HEK293 (cell line): ENCODE results near the gene IGSF23.
A peak's percentile ranks its signal among the peaks of the same experiment; 100 is the strongest.

Source experiments
- AEBP2 ChIP-seq: fragments of 450-650 bp; formaldehyde crosslinking; IDR thresholded peaks from 2 replicates; pipeline ENCODE4 v1.5.1; 2016; ENCODE audit warnings: missing biosample characterization, missing genetic modification characterization, borderline replicate concordance
- HIC1 ChIP-seq: fragments of 450-650 bp; formaldehyde crosslinking; IDR thresholded peaks from 2 replicates; pipeline ENCODE4 v1.5.1; 2016; ENCODE audit warnings: missing biosample characterization, missing genetic modification characterization
- KLF16 ChIP-seq: fragments of 450-650 bp; formaldehyde crosslinking; IDR thresholded peaks from 2 replicates; pipeline ENCODE4 v1.5.1; 2017; ENCODE audit warnings: missing biosample characterization, missing genetic modification characterization
- KLF7 ChIP-seq: fragments of 450-650 bp; formaldehyde crosslinking; IDR thresholded peaks from 2 replicates; pipeline ENCODE4 v1.5.1; 2016; ENCODE audit warnings: missing biosample characterization, missing genetic modification characterization, borderline replicate concordance
- OSR2 ChIP-seq: fragments of 450-650 bp; formaldehyde crosslinking; IDR thresholded peaks from 2 replicates; pipeline ENCODE4 v1.5.1; 2016; ENCODE audit warnings: missing biosample characterization, missing genetic modification characterization
- PRDM6 ChIP-seq: fragments of 450-650 bp; formaldehyde crosslinking; IDR thresholded peaks from 2 replicates; pipeline ENCODE4 v1.5.1; 2017; ENCODE audit warnings: missing biosample characterization, missing genetic modification characterization
- TCF7L2 ChIP-seq: IDR thresholded peaks from 2 replicates; pipeline ENCODE4 v1.6.1; 2011; ENCODE audit warnings: low read depth, mild to moderate bottlenecking, inconsistent platforms, low read length, moderate library complexity, borderline replicate concordance
- YY2 ChIP-seq: fragments of 450-650 bp; formaldehyde crosslinking; IDR thresholded peaks from 2 replicates; pipeline ENCODE4 v1.5.1; 2016; ENCODE audit warnings: missing biosample characterization, missing genetic modification characterization
- ZBTB1 ChIP-seq: fragments of 450-650 bp; formaldehyde crosslinking; IDR thresholded peaks from 2 replicates; pipeline ENCODE4 v1.5.1; 2016; ENCODE audit warnings: missing biosample characterization, missing genetic modification characterization
- ZBTB17 ChIP-seq: fragments of 450-650 bp; formaldehyde crosslinking; IDR thresholded peaks from 2 replicates; pipeline ENCODE4 v1.5.1; 2016; ENCODE audit warnings: missing biosample characterization, missing genetic modification characterization
- ZBTB44 ChIP-seq: fragments of 450-650 bp; IDR thresholded peaks from 2 replicates; pipeline ENCODE4 v1.5.1; 2018; ENCODE audit warnings: missing biosample characterization, mild to moderate bottlenecking, missing genetic modification characterization
- ZBTB48 ChIP-seq: fragments of 450-650 bp; formaldehyde crosslinking; IDR thresholded peaks from 2 replicates; pipeline ENCODE4 v1.5.1; 2016; ENCODE audit warnings: missing biosample characterization, missing genetic modification characterization
- ZFP37 ChIP-seq: fragments of 450-650 bp; formaldehyde crosslinking; IDR thresholded peaks from 2 replicates; pipeline ENCODE4 v1.5.1; 2016; ENCODE audit warnings: missing biosample characterization, missing genetic modification characterization
- ZNF121 ChIP-seq: fragments of 450-650 bp; formaldehyde crosslinking; IDR thresholded peaks from 2 replicates; pipeline ENCODE4 v1.5.1; 2016; ENCODE audit warnings: missing biosample characterization, missing genetic modification characterization
- ZNF138 ChIP-seq: fragments of 450-650 bp; formaldehyde crosslinking; IDR thresholded peaks from 2 replicates; pipeline ENCODE4 v1.5.1; 2016; ENCODE audit warnings: missing biosample characterization, missing genetic modification characterization, borderline replicate concordance
- ZNF140 ChIP-seq: fragments of 450-650 bp; formaldehyde crosslinking; IDR thresholded peaks from 2 replicates; pipeline ENCODE4 v1.5.1; 2016; ENCODE audit warnings: missing biosample characterization, missing genetic modification characterization
- ZNF311 ChIP-seq: fragments of 450-650 bp; formaldehyde crosslinking; IDR thresholded peaks from 2 replicates; pipeline ENCODE4 v1.5.1; 2017; ENCODE audit warnings: missing biosample characterization, missing genetic modification characterization, borderline replicate concordance
- ZNF324 ChIP-seq: fragments of 450-650 bp; formaldehyde crosslinking; IDR thresholded peaks from 2 replicates; pipeline ENCODE4 v1.5.1; 2016; ENCODE audit warnings: missing biosample characterization, missing genetic modification characterization
- ZNF48 ChIP-seq: fragments of 450-650 bp; formaldehyde crosslinking; IDR thresholded peaks from 2 replicates; pipeline ENCODE4 v1.5.1; 2016; ENCODE audit warnings: missing biosample characterization, missing genetic modification characterization
- ZNF555 ChIP-seq: fragments of 450-650 bp; formaldehyde crosslinking; conservative IDR thresholded peaks from 2 replicates; pipeline ENCODE4 v1.5.1; 2017; ENCODE audit warnings: missing biosample characterization, mild to moderate bottlenecking, missing genetic modification characterization, inconsistent platforms
- ZNF580 ChIP-seq: fragments of 450-650 bp; formaldehyde crosslinking; IDR thresholded peaks from 2 replicates; pipeline ENCODE4 v1.5.1; 2016; ENCODE audit warnings: missing biosample characterization, missing genetic modification characterization
- ZNF596 ChIP-seq: fragments of 450-650 bp; IDR thresholded peaks from 2 replicates; pipeline ENCODE4 v1.5.0; 2018; ENCODE audit warnings: missing biosample characterization, mild to moderate bottlenecking, missing genetic modification characterization, moderate library complexity
- ZNF623 ChIP-seq: fragments of 450-650 bp; formaldehyde crosslinking; IDR thresholded peaks from 2 replicates; pipeline ENCODE4 v1.5.1; 2016; ENCODE audit warnings: missing biosample characterization, missing genetic modification characterization
- ZNF701 ChIP-seq: fragments of 450-650 bp; formaldehyde crosslinking; IDR thresholded peaks from 2 replicates; pipeline ENCODE4 v1.5.1; 2016; ENCODE audit warnings: missing biosample characterization, missing genetic modification characterization
- ZNF707 ChIP-seq: fragments of 450-650 bp; formaldehyde crosslinking; IDR thresholded peaks from 2 replicates; pipeline ENCODE4 v1.5.1; 2016; ENCODE audit warnings: missing biosample characterization, missing genetic modification characterization
- ZXDB ChIP-seq: fragments of 450-650 bp; formaldehyde crosslinking; IDR thresholded peaks from 2 replicates; pipeline ENCODE4 v1.5.1; 2016; ENCODE audit warnings: missing biosample characterization, missing genetic modification characterization
- TF ChIP-seq, protein P1 (sequence below): fragments of 450-650 bp; formaldehyde crosslinking; IDR thresholded peaks from 2 replicates; pipeline ENCODE4 v1.5.1; 2017; ENCODE audit warnings: missing biosample characterization, missing genetic modification characterization

The IGSF23 gene

DNA sequence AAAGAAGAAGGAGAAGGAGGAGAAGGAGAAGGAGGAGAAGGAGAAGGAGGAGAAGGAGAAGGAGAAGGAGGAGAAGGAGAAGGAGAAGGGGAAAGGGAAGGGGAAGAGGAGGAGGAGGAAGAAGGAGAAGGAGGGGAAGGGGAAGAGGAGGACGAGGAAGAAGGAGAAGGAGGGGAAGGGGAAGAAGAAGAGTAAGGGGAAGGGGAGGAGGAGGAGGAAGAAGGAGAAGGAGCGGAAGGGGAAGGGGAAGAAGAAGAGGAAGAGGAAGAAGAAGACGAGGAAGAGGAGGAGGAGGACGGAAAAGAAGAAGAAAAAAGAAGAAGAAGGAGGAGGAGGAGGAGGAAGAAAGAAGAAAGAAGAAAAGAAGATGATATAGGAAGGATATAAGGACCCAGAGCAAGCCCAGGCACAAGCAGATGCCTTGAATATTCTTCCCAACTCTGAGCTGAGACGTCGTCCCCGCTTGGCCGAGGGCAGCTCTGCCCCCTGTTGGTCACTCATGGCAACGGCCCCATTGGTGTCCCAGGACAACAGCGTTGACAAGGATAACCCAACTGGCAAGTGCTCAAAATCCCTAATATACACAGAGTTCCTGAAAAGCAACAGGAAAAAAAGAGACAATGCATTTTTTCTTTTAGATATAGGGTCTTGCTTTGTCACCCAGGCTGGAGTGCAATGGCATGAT lies 30.6 kb upstream of the IGSF23 start (continued):
- TF ChIP-seq ZNF580 (tag by site-specific recombination), result no peak
- TF ChIP-seq AEBP2, result no peak
- no peak for TF ChIP-seq ZNF707 (tag by site-specific recombination)
- no peak for TF ChIP-seq ZFP37 (tag by site-specific recombination)
- no peak for TF ChIP-seq ZNF596
- TF ChIP-seq KLF16 (tag by site-specific recombination), result no peak
- TF ChIP-seq ZBTB48 (tag by site-specific recombination), result no peak
- TF ChIP-seq ZNF138 (tag by site-specific recombination), result no peak
- TF ChIP-seq KLF7, result no peak
- no peak for TF ChIP-seq ZNF555 (tag by site-specific recombination)
- TF ChIP-seq ZNF48 (tag by site-specific recombination), result no peak
- 0 out of 2 replicates have a peak, but pooled peaks have one; percentile 85 for TF ChIP-seq ZNF311
- TF ChIP-seq PRDM6 (tag by site-specific recombination), result no peak
- TF ChIP-seq ZBTB1 (tag by site-specific recombination), result no peak
- no peak for TF ChIP-seq ZNF701 (tag by site-specific recombination)
- TF ChIP-seq ZNF121, result no peak
- TF ChIP-seq OSR2 (tag by site-specific recombination), result no peak
- TF ChIP-seq ZBTB44 (tag by site-specific recombination), result no peak
- no peak for TF ChIP-seq ZNF140
- TF ChIP-seq ZBTB17 (tag by site-specific recombination), result peak; percentile 60; the same call in 1 of the 2 replicates
- no peak for TF ChIP-seq TCF7L2
- TF ChIP-seq HIC1, result no peak
- TF ChIP-seq ZNF324 (tag by site-specific recombination), result no peak
- no peak for TF ChIP-seq ZXDB (tag by site-specific recombination)
- TF ChIP-seq, protein P1, sequence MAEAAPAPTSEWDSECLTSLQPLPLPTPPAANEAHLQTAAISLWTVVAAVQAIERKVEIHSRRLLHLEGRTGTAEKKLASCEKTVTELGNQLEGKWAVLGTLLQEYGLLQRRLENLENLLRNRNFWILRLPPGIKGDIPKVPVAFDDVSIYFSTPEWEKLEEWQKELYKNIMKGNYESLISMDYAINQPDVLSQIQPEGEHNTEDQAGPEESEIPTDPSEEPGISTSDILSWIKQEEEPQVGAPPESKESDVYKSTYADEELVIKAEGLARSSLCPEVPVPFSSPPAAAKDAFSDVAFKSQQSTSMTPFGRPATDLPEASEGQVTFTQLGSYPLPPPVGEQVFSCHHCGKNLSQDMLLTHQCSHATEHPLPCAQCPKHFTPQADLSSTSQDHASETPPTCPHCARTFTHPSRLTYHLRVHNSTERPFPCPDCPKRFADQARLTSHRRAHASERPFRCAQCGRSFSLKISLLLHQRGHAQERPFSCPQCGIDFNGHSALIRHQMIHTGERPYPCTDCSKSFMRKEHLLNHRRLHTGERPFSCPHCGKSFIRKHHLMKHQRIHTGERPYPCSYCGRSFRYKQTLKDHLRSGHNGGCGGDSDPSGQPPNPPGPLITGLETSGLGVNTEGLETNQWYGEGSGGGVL (tag by site-specific recombination), result peak; percentile 35
- 0 out of 2 replicates have a peak, but pooled peaks have one; percentile 46 for TF ChIP-seq YY2 (tag by site-specific recombination)
- TF ChIP-seq ZNF623 (tag by site-specific recombination), result no peak
